Tibial artery (tissue), 4 donors: ENCODE results near the gene TGM2.
"Not testable (repeated sequence)": the region's sequence is repeated elsewhere in the genome, so short reads cannot be mapped to it uniquely, and the experiment has no call there.

ENCODE experiments used
- DNase-seq, 2 donors: peaks; one replicate each; pipeline ENCODE4 v3.0.0-alpha.2; 2019
- H3K27ac ChIP-seq, 2 donors: fragments of 200-600 bp; sonication (generic) in 1 of 2; 1 replicate in 1 of 2; 2 replicates in 1 of 2; pipeline ENCODE4 v1.5.1; 2018 to 2019; ENCODE audit warnings: mild to moderate bottlenecking in 1 of 2
- H3K27me3 ChIP-seq, 2 donors: fragments of 200-600 bp; sonication (generic) in 1 of 2; one replicate each; pipeline versions ENCODE4 v1.5.1 to v1.6.0; 2016 to 2019
- H3K36me3 ChIP-seq, 3 donors: fragments of 200-600 bp; sonication (generic) in 2 of 3; one replicate each; pipeline ENCODE4 v1.5.1; 2016 to 2019; ENCODE audit warnings: mild to moderate bottlenecking in 2 of 3
- H3K4me1 ChIP-seq, 4 donors: fragments of 200-600 bp; sonication (generic) in 2 of 4; 1 replicate in 3 of 4; 2 replicates in 1 of 4; pipeline ENCODE4 v1.5.1; 2016 to 2019
- H3K4me3 ChIP-seq, 2 donors: fragments of 200-600 bp; sonication (generic) in 1 of 2; 1 replicate in 1 of 2; 2 replicates in 1 of 2; pipeline ENCODE4 v1.5.1; 2018 to 2019; ENCODE audit warnings: mild to moderate bottlenecking in 2 of 2
- H3K9me3 ChIP-seq, 3 donors: fragments of 200-600 bp; sonication (generic) in 1 of 3; one replicate each; pipeline ENCODE4 v1.5.1; 2016 to 2019
- intact Hi-C: fragments of 100-400 bp; cut with DNase I; formaldehyde crosslinking; loops from one replicate; pipeline ENCODE4 v1.15.0; 2023; ENCODE audit warnings: low total_unique reads
- TF ChIP-seq, protein P1 (sequence below), 2 experiments: fragments of 200-600 bp in 1 of 2; fragments of 450-650 bp in 1 of 2; IDR thresholded peaks; one replicate each; pipeline ENCODE4 v1.5.1; 2017 to 2019; ENCODE audit warnings: antibody characterized with exemption in 2 of 2, mild to moderate bottlenecking in 1 of 2, moderate library complexity in 1 of 2

The TGM2 gene

DNA sequence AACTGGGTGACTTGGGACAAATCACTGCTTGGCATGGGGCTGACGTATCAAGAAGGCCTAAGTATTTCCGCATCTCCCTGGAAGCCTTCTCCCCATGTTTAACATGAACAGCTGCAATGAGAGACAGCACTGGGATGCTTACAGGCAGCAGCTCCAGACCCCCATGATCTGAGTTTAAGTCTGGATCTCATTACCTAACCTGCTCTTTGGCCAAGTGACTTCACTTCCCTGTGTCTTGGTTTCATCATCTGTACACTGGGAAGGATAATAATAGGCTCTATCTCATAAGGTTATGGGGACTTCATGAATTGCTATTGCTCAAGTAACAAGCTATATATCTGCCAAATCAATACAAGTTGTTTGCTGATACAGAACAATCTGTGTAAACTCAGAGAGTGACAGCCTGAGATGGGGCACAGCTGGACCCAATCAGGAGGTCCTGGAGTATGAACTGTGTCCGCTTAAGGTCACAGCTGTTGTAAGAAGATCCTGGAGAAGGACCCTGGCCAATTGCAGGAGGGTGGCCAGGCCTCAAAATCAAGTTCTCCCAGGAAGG lies 56.0 kb downstream of the TGM2 start:
- peaks cover 0 to 51% (median 41%) of the 10 kb centered on the region in 4 donors for H3K4me1 ChIP-seq
- no peaks in the 10 kb centered on the region for H3K36me3 ChIP-seq
- peak in 1 of 2 donors; percentile 62 for DNase-seq
- TF ChIP-seq, protein P1, sequence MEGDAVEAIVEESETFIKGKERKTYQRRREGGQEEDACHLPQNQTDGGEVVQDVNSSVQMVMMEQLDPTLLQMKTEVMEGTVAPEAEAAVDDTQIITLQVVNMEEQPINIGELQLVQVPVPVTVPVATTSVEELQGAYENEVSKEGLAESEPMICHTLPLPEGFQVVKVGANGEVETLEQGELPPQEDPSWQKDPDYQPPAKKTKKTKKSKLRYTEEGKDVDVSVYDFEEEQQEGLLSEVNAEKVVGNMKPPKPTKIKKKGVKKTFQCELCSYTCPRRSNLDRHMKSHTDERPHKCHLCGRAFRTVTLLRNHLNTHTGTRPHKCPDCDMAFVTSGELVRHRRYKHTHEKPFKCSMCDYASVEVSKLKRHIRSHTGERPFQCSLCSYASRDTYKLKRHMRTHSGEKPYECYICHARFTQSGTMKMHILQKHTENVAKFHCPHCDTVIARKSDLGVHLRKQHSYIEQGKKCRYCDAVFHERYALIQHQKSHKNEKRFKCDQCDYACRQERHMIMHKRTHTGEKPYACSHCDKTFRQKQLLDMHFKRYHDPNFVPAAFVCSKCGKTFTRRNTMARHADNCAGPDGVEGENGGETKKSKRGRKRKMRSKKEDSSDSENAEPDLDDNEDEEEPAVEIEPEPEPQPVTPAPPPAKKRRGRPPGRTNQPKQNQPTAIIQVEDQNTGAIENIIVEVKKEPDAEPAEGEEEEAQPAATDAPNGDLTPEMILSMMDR (IDR thresholded peaks at IDR 0.05), result no peak
- H3K27ac ChIP-seq, result peak overlapping the region; percentile 62 to 84
- no peak overlapping the region for H3K4me3 ChIP-seq
- intact Hi-C loops, result no loop called here
- H3K9me3 ChIP-seq, result no peaks in the 10 kb centered on the region
- no peaks in the 10 kb centered on the region for H3K27me3 ChIP-seq

DNA sequence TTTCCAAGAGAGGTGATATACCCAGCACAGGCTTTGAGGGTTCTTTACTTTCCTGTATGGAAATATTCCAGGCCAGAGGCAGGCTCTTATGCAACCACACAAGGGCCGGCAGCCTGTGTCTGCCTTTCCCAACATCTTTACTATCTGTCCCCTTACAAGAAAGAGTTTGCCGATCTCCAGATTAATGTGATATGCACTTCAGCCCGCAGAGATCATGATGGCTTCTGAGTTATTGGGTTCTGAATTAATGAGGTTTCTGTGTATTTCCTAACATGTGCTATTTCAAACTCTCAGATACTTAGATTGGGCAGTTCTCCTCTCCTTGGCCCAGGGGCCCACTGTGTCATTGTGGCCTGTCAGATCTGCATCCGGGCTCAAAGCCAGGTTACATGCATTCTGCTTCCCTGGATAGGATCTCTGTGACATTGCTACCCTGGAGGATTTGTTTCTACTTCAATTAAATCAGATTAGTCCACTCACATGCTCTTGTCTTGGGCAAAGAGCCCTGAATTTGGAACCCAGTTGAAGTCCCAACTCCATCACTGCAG lies 56.6 kb downstream of the TGM2 start:
- H3K4me1 ChIP-seq, result peaks cover 0 to 45% (median 38%) of the 10 kb centered on the region in 4 donors
- no peak overlapping the region for H3K4me3 ChIP-seq
- intact Hi-C loops, result no loop called here
- peak in 1 of 2 donors; percentile 61 for DNase-seq
- no peaks in the 10 kb centered on the region for H3K36me3 ChIP-seq
- TF ChIP-seq, protein P1 (IDR thresholded peaks at IDR 0.05), result no peak
- no peaks in the 10 kb centered on the region for H3K27me3 ChIP-seq
- H3K27ac ChIP-seq, result peak overlapping the region; percentile 62 to 84
- no peaks in the 10 kb centered on the region for H3K9me3 ChIP-seq

DNA sequence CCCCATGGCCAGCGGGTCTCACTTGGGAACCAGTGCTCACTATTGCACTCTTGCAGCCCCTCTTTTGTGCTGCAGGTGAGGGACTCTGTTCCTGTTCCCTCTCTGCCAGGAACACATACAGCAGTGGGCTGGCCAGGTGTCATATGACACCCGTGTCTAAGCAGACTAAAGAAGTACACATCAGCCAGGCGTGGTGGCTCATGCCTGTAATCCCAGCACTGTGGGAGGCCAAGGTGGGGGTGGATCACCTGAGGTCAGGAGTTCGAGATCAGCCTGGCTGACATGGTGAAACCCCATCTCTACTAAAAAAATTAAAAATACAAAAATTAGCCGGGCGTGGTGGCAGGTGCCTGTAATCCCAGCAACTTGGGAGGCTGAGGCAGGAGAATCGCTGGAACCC lies 57.2 kb downstream of the TGM2 start:
- intact Hi-C loops, H3K9me3 ChIP-seq, H3K27me3 ChIP-seq, H3K36me3 ChIP-seq, DNase-seq, H3K4me3 ChIP-seq: not testable (repeated sequence)
- Histone ChIP-seq H3K27ac (peak overlapping the region; percentile 62 to 84), H3K4me1 (peaks cover 0 to 43% (median 37%) of the 10 kb centered on the region in 4 donors)

DNA sequence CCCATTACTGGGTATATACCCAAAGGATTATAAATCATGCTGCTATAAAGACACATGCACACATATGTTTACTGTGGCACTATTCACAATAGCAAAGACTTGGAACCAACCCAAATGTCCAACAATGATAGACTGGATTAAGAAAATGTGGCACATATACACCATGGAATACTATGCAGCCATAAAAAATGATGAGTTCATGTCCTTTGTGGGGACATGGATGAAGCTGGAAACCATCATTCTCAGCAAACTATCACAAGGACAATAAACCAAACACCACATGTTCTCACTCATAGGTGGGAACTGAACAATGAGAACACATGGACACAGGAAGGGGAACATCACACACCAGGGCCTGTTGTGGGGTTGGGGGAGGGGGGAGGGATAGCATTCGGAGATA lies 57.7 kb downstream of the TGM2 start:
- H3K4me1 ChIP-seq, result peaks cover 0 to 49% (median 38%) of the 10 kb centered on the region in 4 donors
- H3K27ac ChIP-seq, H3K4me3 ChIP-seq, H3K27me3 ChIP-seq, H3K9me3 ChIP-seq, DNase-seq, intact Hi-C loops, H3K36me3 ChIP-seq: not testable (repeated sequence)

DNA sequence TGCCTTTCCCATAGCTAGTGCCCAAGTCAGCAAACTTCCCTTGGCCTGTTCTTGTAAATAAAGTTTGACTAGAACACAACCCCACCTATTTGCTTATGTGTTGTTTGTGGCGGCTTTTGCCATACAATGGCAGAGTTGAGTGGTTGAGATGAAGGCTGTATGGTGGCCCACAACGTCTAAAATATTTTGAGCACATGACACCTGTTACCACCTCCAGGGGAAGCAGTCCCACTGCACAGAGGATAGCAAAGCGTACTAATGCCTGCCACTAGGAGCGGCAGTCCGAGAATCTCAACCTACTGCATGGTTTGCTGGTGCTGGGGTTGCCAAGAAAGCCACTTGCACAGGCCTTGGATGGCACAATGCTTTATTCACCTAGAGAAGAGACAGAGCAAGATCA lies 58.6 kb downstream of the TGM2 start:
- DNase-seq, result no peak
- TF ChIP-seq, protein P1 (IDR thresholded peaks at IDR 0.05), result no peak
- Histone ChIP-seq H3K9me3 (no peaks in the 10 kb centered on the region), H3K36me3 (no peaks in the 10 kb centered on the region), H3K27me3 (no peaks in the 10 kb centered on the region), H3K27ac (peak overlapping the region in 1 of 2 donors; percentile 9), H3K4me1 (peaks cover 0 to 51% (median 38%) of the 10 kb centered on the region in 4 donors), H3K4me3 (no peak overlapping the region)
- intact Hi-C loops, result no loop called here

DNA sequence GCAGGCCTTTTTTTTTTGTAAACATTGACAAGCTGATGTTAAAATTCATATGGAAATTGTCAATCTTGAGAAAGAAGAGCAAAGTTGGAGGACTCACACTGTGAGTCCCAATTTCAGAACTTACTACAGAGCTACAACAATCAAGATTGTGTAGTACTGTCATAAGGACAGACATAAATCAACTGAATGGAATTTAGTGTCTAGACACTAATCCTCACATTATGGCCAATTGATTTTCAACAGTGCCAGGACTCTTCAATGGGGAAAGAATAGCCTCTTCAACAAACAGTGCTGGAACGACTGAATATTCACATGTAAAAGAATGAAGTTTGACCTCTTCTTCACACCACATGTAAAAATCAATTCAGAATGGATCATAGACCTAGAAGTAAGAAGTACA lies 60.8 kb downstream of the TGM2 start:
- Histone ChIP-seq H3K36me3 (no peaks in the 10 kb centered on the region), H3K4me1 (peaks cover 0 to 42% (median 19%) of the 10 kb centered on the region in 4 donors), H3K4me3 (no peak overlapping the region), H3K27me3 (no peaks in the 10 kb centered on the region), H3K9me3 (no peaks in the 10 kb centered on the region), H3K27ac (no peak overlapping the region)
- TF ChIP-seq, protein P1 (IDR thresholded peaks at IDR 0.05), result no peak
- intact Hi-C loops, result no loop called here
- DNase-seq, result no peak

DNA sequence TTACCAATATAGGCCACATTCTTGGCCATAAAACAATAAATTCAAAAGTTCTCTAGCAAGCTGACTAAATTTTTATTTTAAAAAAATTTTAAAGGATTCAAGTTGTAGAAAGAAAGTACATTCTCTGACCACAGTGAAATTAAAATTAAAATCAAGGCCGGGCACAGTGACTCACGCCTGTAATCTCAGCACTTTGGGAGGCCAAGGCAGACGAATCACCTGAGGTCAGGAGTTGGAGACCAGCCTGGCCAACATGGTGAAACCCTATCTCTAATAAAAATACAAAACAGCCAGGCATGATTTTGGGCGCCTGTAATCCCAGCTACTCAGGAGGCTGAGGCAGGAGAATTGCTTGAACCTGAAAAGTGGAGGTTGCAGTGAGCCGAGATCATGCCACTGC lies 62.9 kb downstream of the TGM2 start:
- peak overlapping the region; percentile 20 to 49 for H3K27ac ChIP-seq
- DNase-seq, H3K27me3 ChIP-seq, H3K9me3 ChIP-seq, H3K4me3 ChIP-seq, H3K36me3 ChIP-seq, intact Hi-C loops: not testable (repeated sequence)
- H3K4me1 ChIP-seq, result peaks cover 0 to 36% (median 7%) of the 10 kb centered on the region in 4 donors
